IPS-18c (cell line): ENCODE data around the gene C9orf153.
"Not testable (repeated sequence)": the region's sequence is repeated elsewhere in the genome, so short reads cannot be mapped to it uniquely, and the experiment has no call there.

Source experiments
- H3K4me3 ChIP-seq: 2 replicates; pipeline ENCODE4 v1.7.0; 2013; ENCODE audit warnings: low read depth, mild to moderate bottlenecking, low read length, moderate library complexity; ENCODE audit not compliant: insufficient read depth
- H3K9me3 ChIP-seq: one replicate; pipeline ENCODE4 v1.6.1; 2013; ENCODE audit warnings: mild to moderate bottlenecking, low read length, moderate library complexity; ENCODE audit not compliant: control insufficient read depth, insufficient read depth

C9orf153 gene

DNA sequence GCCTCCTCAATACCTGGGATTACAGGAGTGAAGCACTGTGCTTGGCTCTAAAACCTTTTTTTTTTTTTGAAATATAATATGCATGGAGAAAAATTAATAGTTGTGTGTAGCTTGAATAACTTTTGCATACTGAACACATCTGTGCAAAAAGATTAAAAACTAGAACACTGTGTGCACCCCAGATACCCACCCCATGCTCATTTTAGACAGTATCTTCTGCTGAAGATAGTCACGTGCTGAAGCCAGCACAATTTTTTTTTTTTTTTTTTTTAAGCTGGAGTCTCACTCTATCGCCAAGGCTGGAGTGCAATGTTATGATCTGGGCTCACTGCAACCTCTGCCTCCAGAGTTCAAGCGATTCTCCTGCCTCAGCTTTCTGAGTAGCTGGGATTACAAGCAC is 39.9 kb downstream of the C9orf153 start:
- Histone ChIP-seq H3K9me3 (no peaks in the 10 kb centered on the region), H3K4me3 (no peak overlapping the region)

- Histone ChIP-seq H3K4me3 (no peak overlapping the region), H3K9me3 (no peaks in the 10 kb centered on the region)
These were observed 42.2 kb downstream of the C9orf153 start for GRCh38 chr9:86217076-86217755.

- Histone ChIP-seq H3K9me3 (no peaks in the 10 kb centered on the region), H3K4me3 (no peak overlapping the region)
These were observed 52.3 kb downstream of the C9orf153 start for GRCh38 chr9:86207193-86207592.

DNA sequence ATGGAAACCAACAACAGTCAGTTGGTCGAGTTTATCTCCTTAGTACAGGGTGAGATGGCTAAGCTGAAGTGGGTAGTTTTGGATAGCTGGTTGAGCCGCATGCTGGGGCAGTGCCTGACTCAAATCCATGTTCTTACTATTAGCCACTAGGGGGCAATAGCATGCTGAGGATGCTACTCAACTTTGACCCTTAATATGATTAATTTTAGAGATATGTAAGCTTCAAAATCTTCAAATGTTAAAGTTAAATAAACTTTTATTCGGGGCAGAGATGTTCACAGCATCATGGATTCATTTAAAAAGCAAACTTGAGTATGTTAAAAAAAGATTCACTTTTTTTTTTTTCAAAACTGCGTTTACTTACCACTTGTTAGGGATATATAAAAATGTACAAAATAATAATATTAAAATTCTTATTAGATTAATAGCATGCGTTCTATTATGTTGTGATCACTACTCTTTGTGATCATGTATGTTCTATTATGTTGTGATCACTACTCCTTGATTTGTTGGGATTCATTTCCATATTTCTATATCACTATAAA is 57.0 kb downstream of the C9orf153 start:
- Histone ChIP-seq H3K9me3 (no peaks in the 10 kb centered on the region), H3K4me3 (no peak overlapping the region)

DNA sequence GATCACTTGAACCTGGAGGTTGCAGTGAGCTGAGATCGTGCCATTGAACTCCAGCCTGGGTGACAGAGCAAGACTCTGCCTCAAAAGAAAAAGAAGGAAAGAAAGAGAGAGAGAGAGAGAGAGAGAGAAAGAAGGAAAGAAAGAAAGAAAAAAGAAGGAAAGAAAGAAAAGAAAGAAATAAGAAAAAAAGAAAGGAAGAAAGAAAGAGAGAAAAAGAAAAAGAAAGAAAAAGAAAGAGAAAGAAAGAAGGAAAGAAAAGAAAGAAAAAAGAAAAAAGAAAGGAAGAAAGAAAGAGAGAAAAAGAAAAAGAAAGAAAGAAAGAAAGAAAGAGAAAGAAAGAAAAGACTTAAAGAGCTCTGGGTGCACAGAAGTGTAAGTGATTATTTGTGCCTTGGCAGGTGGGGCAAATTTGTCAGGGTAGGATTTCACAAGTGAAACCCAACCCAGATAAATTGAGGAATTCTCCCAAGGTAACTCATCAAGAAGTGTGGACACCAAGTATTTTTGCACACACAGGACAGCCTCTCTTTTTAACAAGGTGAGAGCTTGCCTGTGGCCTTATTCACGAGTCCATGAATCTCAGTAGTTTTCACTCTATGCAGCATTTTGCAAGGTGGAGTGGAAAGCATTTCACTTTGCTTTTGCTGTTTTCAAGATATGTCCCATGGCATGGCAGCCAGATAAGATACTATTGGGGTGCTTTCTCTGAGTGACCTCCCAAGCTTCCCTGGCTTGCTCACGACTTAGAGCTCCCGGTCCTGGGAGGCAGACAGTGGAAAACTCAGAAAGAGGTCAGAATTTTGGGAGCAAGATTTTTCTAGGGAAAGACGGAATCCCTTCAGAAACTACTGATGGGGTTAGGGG is 57.8 kb downstream of the C9orf153 start:
- H3K9me3 ChIP-seq: no peaks in the 10 kb centered on the region
- H3K4me3 ChIP-seq: no peak overlapping the region

DNA sequence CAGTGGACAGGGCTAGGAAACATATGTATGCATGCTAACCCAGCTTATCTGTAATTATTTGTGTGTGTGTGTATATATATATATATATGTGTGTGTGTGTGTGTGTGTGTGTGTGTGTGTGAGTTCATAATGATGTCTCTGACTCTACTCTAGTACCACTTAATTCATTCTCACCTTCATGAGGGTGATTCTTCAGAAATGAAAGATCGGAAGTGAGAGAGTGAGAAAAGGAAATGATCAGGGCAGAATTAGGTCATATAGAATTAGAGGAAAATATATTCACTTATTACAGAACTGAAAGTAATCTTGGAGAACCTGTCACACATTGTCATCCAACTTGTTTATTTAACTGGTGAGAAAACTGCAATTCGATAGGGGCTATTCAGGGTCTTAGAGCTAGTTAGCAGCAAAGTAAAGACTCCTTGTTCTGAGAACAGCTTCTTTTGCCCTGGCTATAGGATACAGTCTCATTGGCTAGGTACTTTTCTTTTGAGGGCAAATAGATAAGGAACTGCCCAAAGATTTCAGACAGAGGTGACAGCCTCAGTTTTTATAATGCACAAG is 58.8 kb downstream of the C9orf153 start:
- Histone ChIP-seq H3K9me3 (no peaks in the 10 kb centered on the region), H3K4me3 (no peak overlapping the region)

- H3K4me3 ChIP-seq: no peak overlapping the region
- H3K9me3 ChIP-seq: no peaks in the 10 kb centered on the region
These were observed 66.4 kb downstream of the C9orf153 start for GRCh38 chr9:86193088-86193487.

DNA sequence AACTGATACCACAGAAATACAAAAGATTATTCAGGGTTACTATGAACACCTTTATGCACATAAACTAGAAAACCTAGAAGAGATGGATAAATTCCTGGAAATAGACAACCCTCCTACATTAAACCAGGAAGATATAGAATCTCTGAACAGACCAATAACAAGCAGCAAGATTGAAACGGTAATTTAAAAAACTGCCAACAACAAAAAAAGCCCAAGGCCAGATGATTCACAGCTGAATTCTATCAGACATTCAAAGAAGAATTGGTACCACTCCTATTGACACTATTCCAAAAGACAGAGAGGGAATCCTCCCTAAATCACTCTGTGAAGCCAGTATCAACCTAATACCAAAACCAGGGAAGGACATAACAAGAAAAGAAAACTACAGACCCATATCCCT is 68.8 kb downstream of the C9orf153 start:
- H3K4me3 ChIP-seq, H3K9me3 ChIP-seq: not testable (repeated sequence)

DNA sequence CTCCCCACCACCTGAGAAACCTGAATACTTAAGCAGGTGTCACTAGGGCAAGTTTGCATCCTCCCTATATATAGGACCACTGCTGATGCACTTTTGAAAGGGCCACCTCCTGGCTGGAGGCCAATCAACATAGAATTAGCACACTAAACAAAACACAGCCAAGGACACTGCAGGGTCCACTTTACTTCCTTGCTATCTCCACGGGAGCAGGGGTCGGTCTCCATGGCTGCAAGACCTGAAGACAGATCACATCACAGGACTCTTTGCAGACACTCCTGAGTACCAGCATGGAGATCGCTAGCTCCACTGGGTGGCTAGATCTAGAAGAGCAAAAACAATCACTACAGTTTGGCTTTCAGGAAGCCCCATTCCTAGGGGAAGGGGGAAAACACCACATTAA is 72.3 kb downstream of the C9orf153 start:
- Histone ChIP-seq H3K4me3 (no peak overlapping the region), H3K9me3 (peaks cover 4% of the 10 kb centered on the region)

- H3K4me3 ChIP-seq: no peak overlapping the region
- H3K9me3 ChIP-seq: peaks cover 4% of the 10 kb centered on the region
These were observed 72.8 kb downstream of the C9orf153 start for GRCh38 chr9:86186696-86187095.

- H3K9me3 ChIP-seq: peaks cover 4% of the 10 kb centered on the region
- H3K4me3 ChIP-seq: no peak overlapping the region
These were observed 73.6 kb downstream of the C9orf153 start for GRCh38 chr9:86185872-86186271.

GRCh38 chr9:86184138-86184524 is 75.3 kb downstream of the C9orf153 start:
- H3K4me3 ChIP-seq: no peak overlapping the region
- peaks cover 5% of the 10 kb centered on the region for H3K9me3 ChIP-seq

DNA sequence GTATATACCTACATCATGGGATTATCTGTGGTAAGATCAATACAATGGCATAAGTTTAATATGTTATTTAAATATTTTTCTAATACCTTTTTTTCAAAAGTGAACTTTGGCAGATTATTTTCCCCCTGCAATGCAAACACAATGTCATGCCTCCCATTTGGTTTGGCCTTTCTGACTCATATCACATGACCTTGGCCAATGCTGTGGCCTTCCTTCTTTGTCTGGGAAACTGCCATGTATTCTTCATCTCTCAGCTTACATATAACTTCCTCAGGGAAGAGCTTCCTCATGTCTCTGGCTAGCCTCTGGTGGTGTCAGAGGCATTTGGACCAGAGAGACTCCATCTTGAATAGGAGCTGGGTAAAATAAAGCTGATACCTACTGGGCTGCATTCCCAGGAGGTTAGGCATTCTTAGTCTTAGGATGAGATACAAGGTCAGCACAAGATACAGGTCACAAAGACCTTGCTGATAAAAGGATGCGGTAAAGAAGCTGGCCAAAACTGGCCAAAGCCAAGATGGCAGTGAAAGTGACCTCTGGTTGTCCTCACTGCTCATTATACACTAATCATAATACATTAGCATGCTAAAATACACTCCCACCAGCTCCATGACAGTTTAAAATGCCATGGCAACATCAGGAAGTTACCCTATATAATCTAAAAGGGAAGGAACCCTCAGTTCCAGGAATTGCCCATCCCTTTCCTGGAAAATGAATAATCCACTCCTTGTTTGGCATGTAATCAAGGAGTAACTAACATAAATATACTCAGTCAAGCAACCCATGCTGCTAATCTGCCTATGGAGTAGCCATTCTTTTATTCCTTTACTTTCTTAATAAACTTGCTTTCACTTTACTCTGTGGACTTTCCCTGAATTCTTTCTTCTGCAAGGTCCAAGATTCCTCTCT is 76.0 kb downstream of the C9orf153 start:
- Histone ChIP-seq H3K9me3 (peaks cover 7% of the 10 kb centered on the region), H3K4me3 (no peak overlapping the region)

GRCh38 chr9:86181379-86182315 is 77.8 kb downstream of the C9orf153 start:
- H3K9me3 ChIP-seq: peaks cover 7% of the 10 kb centered on the region
- no peak overlapping the region for H3K4me3 ChIP-seq

GRCh38 chr9:86178503-86178902 is 81.0 kb downstream of the C9orf153 start:
- Histone ChIP-seq H3K9me3 (peaks cover 5% of the 10 kb centered on the region), H3K4me3 (no peak overlapping the region)

GRCh38 chr9:86177995-86178394 is 81.5 kb downstream of the C9orf153 start:
- peaks cover 5% of the 10 kb centered on the region for H3K9me3 ChIP-seq

More at GRCh38 chr9:86177995-86178394, 81.5 kb downstream of the C9orf153 start:
- H3K4me3 ChIP-seq: no peak overlapping the region
